HG02610 (cell line): ENCODE data around the gene IL12A.

ENCODE experiments used
- ATAC-seq: cut with Tn5 transposase; IDR thresholded peaks from one replicate; pipeline ENCODE4 v1.9.1; 2021; ENCODE audit warnings: mild to moderate bottlenecking, moderate library complexity; ENCODE audit not compliant: unreplicated experiment

IL12A gene

GRCh38 chr3:160023476-160023875 is 34.8 kb downstream of the IL12A start:
- ATAC-seq: no peak

- ATAC-seq: peak; percentile 94
Observed at GRCh38 chr3:160027541-160028195, 39.0 kb downstream of the IL12A start.

- no peak for ATAC-seq
Observed at GRCh38 chr3:160035757-160036156, 47.1 kb downstream of the IL12A start.

GRCh38 chr3:160038862-160039562 is 50.4 kb downstream of the IL12A start:
- ATAC-seq: no peak

GRCh38 chr3:160040181-160040580 is 51.5 kb downstream of the IL12A start:
- ATAC-seq: no peak

GRCh38 chr3:160041465-160041864 is 52.8 kb downstream of the IL12A start:
- ATAC-seq: no peak

GRCh38 chr3:160044121-160044520 is 55.5 kb downstream of the IL12A start:
- ATAC-seq: no peak
